Glutamatergic neuron (in vitro differentiated cells): Measurements from ENCODE around the gene GSTM1. TPM values are rescaled to one million over a fixed set of nuclear protein-coding genes. Genes with fewer than 3 reads are reported as not detected.

Experiments
- DNase-seq: peaks from one replicate; pipeline ENCODE4 v3.0.0; 2022
- H3K27ac Mint-ChIP-seq: one replicate; pipeline ENCODE4 v1.8.0; 2020; ENCODE audit warnings: mild to moderate bottlenecking, mixed read lengths, inconsistent platforms; ENCODE audit not compliant: unreplicated experiment
- H3K27me3 Mint-ChIP-seq: one replicate; pipeline ENCODE4 v1.8.0; 2020; ENCODE audit warnings: mild to moderate bottlenecking, moderate library complexity, mixed read lengths, inconsistent platforms; ENCODE audit not compliant: unreplicated experiment
- H3K36me3 Mint-ChIP-seq: one replicate; pipeline ENCODE4 v1.8.0; 2020; ENCODE audit warnings: mild to moderate bottlenecking, mixed read lengths, inconsistent platforms; ENCODE audit not compliant: unreplicated experiment
- H3K4me1 Mint-ChIP-seq: one replicate; pipeline ENCODE4 v1.8.0; 2020; ENCODE audit warnings: mild to moderate bottlenecking, low read depth, mixed read lengths, inconsistent platforms; ENCODE audit not compliant: unreplicated experiment
- H3K4me3 Mint-ChIP-seq: one replicate; pipeline ENCODE4 v1.8.0; 2020; ENCODE audit warnings: mild to moderate bottlenecking, mixed read lengths, inconsistent platforms; ENCODE audit not compliant: unreplicated experiment
- H3K9me3 Mint-ChIP-seq: one replicate; pipeline ENCODE4 v1.8.0; 2020; ENCODE audit warnings: mild to moderate bottlenecking, moderate library complexity, mixed read lengths, inconsistent platforms; ENCODE audit not compliant: unreplicated experiment
- total RNA-seq: library from RNA; stranded (reverse); fragmentation: NEBNext Ultra II Directional; extraction: Animal tissue kit (Norgen Biotek cat#: 25700); gene quantifications from one replicate; pipeline ENCODE4 v1.2.1, GENCODE V29; 2021; ENCODE audit not compliant: unreplicated experiment
- TF ChIP-seq, protein P1 (sequence below): fragments of 200-600 bp; sonication (generic); IDR thresholded peaks from one replicate; pipeline ENCODE4 v1.5.0; 2021; ENCODE audit not compliant: partially characterized antibody, unreplicated experiment

GSTM1 gene
- total RNA-seq, 1 donor from 2014 or later = not detected

GRCh38 chr1:109717729-109718128 is 30.1 kb downstream of the GSTM1 start:
- H3K36me3 Mint-ChIP-seq = peaks cover 5% of the 10 kb centered on the region
- H3K27ac Mint-ChIP-seq = no peak overlapping the region
- H3K4me1 Mint-ChIP-seq = no peaks in the 10 kb centered on the region
- TF ChIP-seq, protein P1, sequence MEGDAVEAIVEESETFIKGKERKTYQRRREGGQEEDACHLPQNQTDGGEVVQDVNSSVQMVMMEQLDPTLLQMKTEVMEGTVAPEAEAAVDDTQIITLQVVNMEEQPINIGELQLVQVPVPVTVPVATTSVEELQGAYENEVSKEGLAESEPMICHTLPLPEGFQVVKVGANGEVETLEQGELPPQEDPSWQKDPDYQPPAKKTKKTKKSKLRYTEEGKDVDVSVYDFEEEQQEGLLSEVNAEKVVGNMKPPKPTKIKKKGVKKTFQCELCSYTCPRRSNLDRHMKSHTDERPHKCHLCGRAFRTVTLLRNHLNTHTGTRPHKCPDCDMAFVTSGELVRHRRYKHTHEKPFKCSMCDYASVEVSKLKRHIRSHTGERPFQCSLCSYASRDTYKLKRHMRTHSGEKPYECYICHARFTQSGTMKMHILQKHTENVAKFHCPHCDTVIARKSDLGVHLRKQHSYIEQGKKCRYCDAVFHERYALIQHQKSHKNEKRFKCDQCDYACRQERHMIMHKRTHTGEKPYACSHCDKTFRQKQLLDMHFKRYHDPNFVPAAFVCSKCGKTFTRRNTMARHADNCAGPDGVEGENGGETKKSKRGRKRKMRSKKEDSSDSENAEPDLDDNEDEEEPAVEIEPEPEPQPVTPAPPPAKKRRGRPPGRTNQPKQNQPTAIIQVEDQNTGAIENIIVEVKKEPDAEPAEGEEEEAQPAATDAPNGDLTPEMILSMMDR = no peak
- H3K9me3 Mint-ChIP-seq = peaks cover 3% of the 10 kb centered on the region
- DNase-seq = no peak
- no peak overlapping the region for H3K4me3 Mint-ChIP-seq
- H3K27me3 Mint-ChIP-seq = peaks cover 8% of the 10 kb centered on the region

- DNase-seq = no peak
- H3K27ac Mint-ChIP-seq = no peak overlapping the region
- TF ChIP-seq, protein P1 = no peak
These were observed 30.9 kb downstream of the GSTM1 start for GRCh38 chr1:109718495-109718894.

GRCh38 chr1:109719337-109719837 is 31.8 kb downstream of the GSTM1 start:
- TF ChIP-seq, protein P1 = no peak
- no peak for DNase-seq
- H3K36me3 Mint-ChIP-seq = peaks cover 5% of the 10 kb centered on the region
- no peak overlapping the region for H3K4me3 Mint-ChIP-seq
- H3K27ac Mint-ChIP-seq = no peak overlapping the region
- no peaks in the 10 kb centered on the region for H3K4me1 Mint-ChIP-seq
- H3K27me3 Mint-ChIP-seq = peaks cover 4% of the 10 kb centered on the region
- H3K9me3 Mint-ChIP-seq = peaks cover 3% of the 10 kb centered on the region

More at GRCh38 chr1:109718495-109718894, 30.9 kb downstream of the GSTM1 start:
- Mint-ChIP-seq H3K36me3 (peaks cover 5% of the 10 kb centered on the region), H3K4me3 (no peak overlapping the region), H3K9me3 (peaks cover 3% of the 10 kb centered on the region), H3K4me1 (no peaks in the 10 kb centered on the region), H3K27me3 (peaks cover 6% of the 10 kb centered on the region)

DNA sequence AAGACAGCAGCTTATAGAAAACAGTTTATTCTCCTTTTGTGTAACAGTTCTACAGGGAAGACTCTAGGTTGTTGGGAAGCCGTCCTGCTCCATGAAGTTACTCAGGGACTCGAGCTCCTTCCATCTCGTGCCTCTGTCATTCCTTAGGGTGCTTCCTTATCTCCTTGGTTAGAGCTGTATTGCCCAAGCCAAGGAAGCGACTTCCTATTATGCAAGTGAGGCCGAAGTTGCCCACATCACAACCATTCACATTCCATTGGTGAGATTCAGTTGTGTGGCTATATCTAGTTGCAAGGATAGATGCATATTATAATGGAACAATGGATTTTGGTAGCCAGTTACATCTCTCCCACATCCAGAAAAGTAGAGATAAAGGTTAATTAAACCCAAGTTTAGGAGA is 33.4 kb downstream of the GSTM1 start:
- H3K27ac Mint-ChIP-seq = no peak overlapping the region
- TF ChIP-seq, protein P1 = no peak

DNA sequence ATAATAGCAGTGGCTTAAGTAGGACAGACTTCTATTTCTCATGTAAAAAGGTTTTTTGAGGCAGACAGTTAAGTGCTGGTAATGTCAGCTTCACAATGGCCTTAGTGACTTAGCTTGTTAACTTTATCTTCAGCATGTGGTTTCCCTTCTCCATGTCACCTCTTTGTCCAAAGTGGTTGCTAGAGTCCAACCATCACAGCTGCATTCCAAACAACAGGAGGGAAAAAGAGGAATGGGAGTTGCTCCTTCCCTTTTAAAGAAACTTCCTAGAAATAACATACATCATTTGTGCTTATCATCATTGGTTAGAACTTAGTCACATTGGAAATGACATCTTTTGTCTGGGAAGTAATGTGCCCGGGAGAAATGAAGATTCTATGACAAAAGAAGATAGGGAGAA is 34.4 kb downstream of the GSTM1 start:
- no peak for DNase-seq
- Mint-ChIP-seq H3K27me3 (no peaks in the 10 kb centered on the region), H3K9me3 (no peaks in the 10 kb centered on the region), H3K36me3 (peaks cover 13% of the 10 kb centered on the region), H3K4me3 (no peak overlapping the region), H3K27ac (no peak overlapping the region), H3K4me1 (no peaks in the 10 kb centered on the region)
- TF ChIP-seq, protein P1 = no peak

More for the DNA sequence above, 33.4 kb downstream of the GSTM1 start:
- DNase-seq = no peak
- no peaks in the 10 kb centered on the region for H3K4me1 Mint-ChIP-seq
- H3K4me3 Mint-ChIP-seq = no peak overlapping the region
- peaks cover 10% of the 10 kb centered on the region for H3K36me3 Mint-ChIP-seq
- H3K9me3 Mint-ChIP-seq = peaks cover 1% of the 10 kb centered on the region
- H3K27me3 Mint-ChIP-seq = peaks cover 2% of the 10 kb centered on the region
